ENCODE data around the gene ATF3. TPM values are rescaled to one million over a fixed set of nuclear protein-coding genes. Genes with fewer than 3 reads are reported as not detected.

The ATF3 gene
- total RNA-seq, 1 experiment from 2014 or later, result 43.2 TPM

DNA sequence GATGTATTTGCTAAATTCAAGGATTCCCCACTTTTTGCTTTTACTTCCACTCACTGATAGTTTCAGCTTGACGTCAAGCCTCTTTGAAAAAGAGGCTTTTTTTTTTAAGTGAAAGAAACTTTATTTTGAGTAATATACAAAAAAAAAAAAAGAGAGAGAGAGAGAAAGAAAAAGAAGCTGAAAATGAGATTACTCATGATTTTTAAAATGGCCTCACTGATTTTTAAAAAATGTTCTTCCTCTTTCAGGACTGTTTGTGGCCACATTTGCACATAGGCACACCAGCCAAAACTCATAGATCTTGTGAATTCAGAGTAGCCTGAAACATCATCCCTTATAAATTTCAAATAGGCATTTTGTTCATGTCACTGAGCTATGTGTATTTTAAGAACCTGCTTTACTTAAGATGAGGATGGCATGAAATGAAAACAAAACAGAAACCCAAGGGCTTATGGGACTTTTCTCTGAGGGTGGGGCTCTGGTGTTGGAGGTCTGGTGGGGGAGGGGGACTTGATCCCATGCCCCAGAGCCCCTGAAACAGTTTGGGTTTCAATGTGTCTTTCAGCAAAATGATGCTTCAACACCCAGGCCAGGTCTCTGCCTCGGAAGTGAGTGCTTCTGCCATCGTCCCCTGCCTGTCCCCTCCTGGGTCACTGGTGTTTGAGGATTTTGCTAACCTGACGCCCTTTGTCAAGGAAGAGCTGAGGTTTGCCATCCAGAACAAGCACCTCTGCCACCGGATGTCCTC, 6.1 kb downstream of the ATF3 start:
- no peaks in the 10 kb centered on the region for H3K9me2 ChIP-seq (ENCODE audit: insufficient read depth)
- no peaks in the 10 kb centered on the region; the same call in 1 of the 2 replicates for H4K20me1 ChIP-seq (ENCODE audit: insufficient read depth)
- peaks cover 23 to 27% of the 10 kb centered on the region in 2 experiments; a peak in 3 of 4 replicates for H3K36me3 ChIP-seq (ENCODE audit: control insufficient read depth in 1 of 2, insufficient read depth in 2 of 2, low read length in 2 of 2)
- TF ChIP-seq, protein P1, sequence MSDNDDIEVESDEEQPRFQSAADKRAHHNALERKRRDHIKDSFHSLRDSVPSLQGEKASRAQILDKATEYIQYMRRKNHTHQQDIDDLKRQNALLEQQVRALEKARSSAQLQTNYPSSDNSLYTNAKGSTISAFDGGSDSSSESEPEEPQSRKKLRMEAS (IDR thresholded peaks at IDR 0.05), result no peak
- TF ChIP-seq FOSL1 (IDR thresholded peaks at IDR 0.05; ENCODE audit: low read depth), result no peak
- TF ChIP-seq POLR2A (IDR thresholded peaks at IDR 0.05; ENCODE audit: borderline replicate concordance, extremely low read depth, insufficient read depth, insufficient read length), result no peak
- no peak for TF ChIP-seq SP1 (IDR thresholded peaks at IDR 0.05; ENCODE audit: low read depth)
- no peak for TF ChIP-seq POLR2AphosphoS5 (IDR thresholded peaks at IDR 0.05; ENCODE audit: low read depth, low read length)
- TF ChIP-seq RAD21 (IDR thresholded peaks at IDR 0.05; ENCODE audit: low read depth), result no peak
- TF ChIP-seq EGR1 (IDR thresholded peaks at IDR 0.05; ENCODE audit: low read depth), result no peak
- TF ChIP-seq SIN3A (IDR thresholded peaks at IDR 0.05; ENCODE audit: low read depth), result no peak
- TF ChIP-seq, protein P2, sequence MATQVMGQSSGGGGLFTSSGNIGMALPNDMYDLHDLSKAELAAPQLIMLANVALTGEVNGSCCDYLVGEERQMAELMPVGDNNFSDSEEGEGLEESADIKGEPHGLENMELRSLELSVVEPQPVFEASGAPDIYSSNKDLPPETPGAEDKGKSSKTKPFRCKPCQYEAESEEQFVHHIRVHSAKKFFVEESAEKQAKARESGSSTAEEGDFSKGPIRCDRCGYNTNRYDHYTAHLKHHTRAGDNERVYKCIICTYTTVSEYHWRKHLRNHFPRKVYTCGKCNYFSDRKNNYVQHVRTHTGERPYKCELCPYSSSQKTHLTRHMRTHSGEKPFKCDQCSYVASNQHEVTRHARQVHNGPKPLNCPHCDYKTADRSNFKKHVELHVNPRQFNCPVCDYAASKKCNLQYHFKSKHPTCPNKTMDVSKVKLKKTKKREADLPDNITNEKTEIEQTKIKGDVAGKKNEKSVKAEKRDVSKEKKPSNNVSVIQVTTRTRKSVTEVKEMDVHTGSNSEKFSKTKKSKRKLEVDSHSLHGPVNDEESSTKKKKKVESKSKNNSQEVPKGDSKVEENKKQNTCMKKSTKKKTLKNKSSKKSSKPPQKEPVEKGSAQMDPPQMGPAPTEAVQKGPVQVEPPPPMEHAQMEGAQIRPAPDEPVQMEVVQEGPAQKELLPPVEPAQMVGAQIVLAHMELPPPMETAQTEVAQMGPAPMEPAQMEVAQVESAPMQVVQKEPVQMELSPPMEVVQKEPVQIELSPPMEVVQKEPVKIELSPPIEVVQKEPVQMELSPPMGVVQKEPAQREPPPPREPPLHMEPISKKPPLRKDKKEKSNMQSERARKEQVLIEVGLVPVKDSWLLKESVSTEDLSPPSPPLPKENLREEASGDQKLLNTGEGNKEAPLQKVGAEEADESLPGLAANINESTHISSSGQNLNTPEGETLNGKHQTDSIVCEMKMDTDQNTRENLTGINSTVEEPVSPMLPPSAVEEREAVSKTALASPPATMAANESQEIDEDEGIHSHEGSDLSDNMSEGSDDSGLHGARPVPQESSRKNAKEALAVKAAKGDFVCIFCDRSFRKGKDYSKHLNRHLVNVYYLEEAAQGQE (IDR thresholded peaks at IDR 0.05; ENCODE audit: low read depth), result no peak
- TF ChIP-seq EZH2 (IDR thresholded peaks at IDR 0.05), result no peak
- TF ChIP-seq, protein P3, sequence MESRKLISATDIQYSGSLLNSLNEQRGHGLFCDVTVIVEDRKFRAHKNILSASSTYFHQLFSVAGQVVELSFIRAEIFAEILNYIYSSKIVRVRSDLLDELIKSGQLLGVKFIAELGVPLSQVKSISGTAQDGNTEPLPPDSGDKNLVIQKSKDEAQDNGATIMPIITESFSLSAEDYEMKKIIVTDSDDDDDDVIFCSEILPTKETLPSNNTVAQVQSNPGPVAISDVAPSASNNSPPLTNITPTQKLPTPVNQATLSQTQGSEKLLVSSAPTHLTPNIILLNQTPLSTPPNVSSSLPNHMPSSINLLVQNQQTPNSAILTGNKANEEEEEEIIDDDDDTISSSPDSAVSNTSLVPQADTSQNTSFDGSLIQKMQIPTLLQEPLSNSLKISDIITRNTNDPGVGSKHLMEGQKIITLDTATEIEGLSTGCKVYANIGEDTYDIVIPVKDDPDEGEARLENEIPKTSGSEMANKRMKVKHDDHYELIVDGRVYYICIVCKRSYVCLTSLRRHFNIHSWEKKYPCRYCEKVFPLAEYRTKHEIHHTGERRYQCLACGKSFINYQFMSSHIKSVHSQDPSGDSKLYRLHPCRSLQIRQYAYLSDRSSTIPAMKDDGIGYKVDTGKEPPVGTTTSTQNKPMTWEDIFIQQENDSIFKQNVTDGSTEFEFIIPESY (IDR thresholded peaks at IDR 0.05; ENCODE audit: extremely low read depth, insufficient replicate concordance, low read length), result no peak
- TF ChIP-seq TCF7L2 (IDR thresholded peaks at IDR 0.05; ENCODE audit: borderline replicate concordance, extremely low read depth, insufficient read depth, insufficient read length), result no peak
- no peak for TF ChIP-seq SRF (IDR thresholded peaks at IDR 0.05; ENCODE audit: low read depth)
- TF ChIP-seq ELF1 (IDR thresholded peaks at IDR 0.05; ENCODE audit: borderline replicate concordance, low read depth), result no peak
- TF ChIP-seq EZH2phosphoT487 (IDR thresholded peaks at IDR 0.05; ENCODE audit: borderline replicate concordance), result no peak
- no peak for TF ChIP-seq ZNF274 (IDR thresholded peaks at IDR 0.05; ENCODE audit: low read depth, low read length)
- H3K9me3 ChIP-seq (ENCODE audit: control insufficient read depth in 1 of 2, insufficient read depth in 1 of 2, low read depth in 1 of 2, low read length in 2 of 2), result no peaks in the 10 kb centered on the region
- no peak overlapping the region for H3K9ac ChIP-seq (ENCODE audit: low read length)
- no peak overlapping the region for H3K27ac ChIP-seq (ENCODE audit: low read depth, low read length)
- ATAC-seq, result no peak
- BruUV-seq (replicated peaks), result no TSS peak
- intact Hi-C loops (cut with micrococcal nuclease), result no loop called here
- DNase-seq (ENCODE audit: low read depth, low spot score), result no peak
- CTCF ChIA-PET, result no interaction called here
- H3K4me1 ChIP-seq (ENCODE audit: control insufficient read depth in 1 of 2, insufficient read depth in 2 of 2, low read length in 2 of 2), result peaks cover 3 to 21% of the 10 kb centered on the region in 2 experiments; a peak in 2 of 4 replicates
- RAD21 ChIA-PET (ENCODE audit: low non-redundant PET in 1 of 2, low total read pairs in 2 of 2, uncharacterized antibody in 2 of 2, unreplicated experiment in 2 of 2), result no interaction called here
- no peak overlapping the region for H3K4me2 ChIP-seq (ENCODE audit: low read length)
- POLR2A ChIA-PET, result no interaction called here
- H3K27me3 ChIP-seq (ENCODE audit: insufficient read depth, low read length), result no peaks in the 10 kb centered on the region
- no peak overlapping the region for H2AFZ ChIP-seq (ENCODE audit: low read depth, low read length, poor library complexity, severe bottlenecking)
- peaks cover 56% of the 10 kb centered on the region for H3K79me2 ChIP-seq (ENCODE audit: insufficient read depth, low read length)
- no peak overlapping the region for H3K4me3 ChIP-seq (replicated peaks in 1 of 2; ENCODE audit: low read depth in 1 of 2, low read length in 2 of 2)
